ENCODE results near the gene MARVELD2.
"Not testable (repeated sequence)": the region's sequence is repeated elsewhere in the genome, so short reads cannot be mapped to it uniquely, and the experiment has no call there.

DNA sequence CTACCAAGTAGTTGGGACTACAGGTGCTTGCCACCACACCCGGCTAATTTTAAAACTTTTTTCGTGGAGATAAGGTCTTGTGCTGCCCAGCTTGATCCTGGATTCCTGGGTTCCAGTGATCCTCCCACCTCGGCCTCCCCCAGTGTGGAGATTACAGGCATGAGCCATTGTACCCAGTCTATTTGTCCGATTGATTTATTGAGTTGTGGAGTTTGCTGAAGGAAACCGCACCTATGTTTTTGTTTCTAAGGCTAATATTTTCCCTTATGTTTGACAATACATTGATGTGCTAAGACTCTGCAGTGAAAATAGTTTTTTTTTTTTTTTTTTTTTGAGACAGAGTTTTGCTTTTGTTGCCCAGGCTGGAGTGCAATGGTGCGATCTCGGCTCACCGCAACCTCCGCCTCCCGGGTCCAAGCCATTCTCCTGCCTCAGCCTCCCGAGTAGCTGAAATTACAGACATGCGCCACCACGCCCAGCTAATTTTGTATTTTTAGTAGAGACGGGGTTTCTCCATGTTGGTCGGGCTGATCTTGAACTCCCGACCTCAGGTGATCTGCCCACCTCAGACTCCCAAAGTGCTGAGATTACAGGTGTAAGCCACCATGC, 57.7 kb downstream of the MARVELD2 start:
- TF ChIP-seq, protein P1, sequence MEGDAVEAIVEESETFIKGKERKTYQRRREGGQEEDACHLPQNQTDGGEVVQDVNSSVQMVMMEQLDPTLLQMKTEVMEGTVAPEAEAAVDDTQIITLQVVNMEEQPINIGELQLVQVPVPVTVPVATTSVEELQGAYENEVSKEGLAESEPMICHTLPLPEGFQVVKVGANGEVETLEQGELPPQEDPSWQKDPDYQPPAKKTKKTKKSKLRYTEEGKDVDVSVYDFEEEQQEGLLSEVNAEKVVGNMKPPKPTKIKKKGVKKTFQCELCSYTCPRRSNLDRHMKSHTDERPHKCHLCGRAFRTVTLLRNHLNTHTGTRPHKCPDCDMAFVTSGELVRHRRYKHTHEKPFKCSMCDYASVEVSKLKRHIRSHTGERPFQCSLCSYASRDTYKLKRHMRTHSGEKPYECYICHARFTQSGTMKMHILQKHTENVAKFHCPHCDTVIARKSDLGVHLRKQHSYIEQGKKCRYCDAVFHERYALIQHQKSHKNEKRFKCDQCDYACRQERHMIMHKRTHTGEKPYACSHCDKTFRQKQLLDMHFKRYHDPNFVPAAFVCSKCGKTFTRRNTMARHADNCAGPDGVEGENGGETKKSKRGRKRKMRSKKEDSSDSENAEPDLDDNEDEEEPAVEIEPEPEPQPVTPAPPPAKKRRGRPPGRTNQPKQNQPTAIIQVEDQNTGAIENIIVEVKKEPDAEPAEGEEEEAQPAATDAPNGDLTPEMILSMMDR (IDR thresholded peaks at IDR 0.05): not testable (repeated sequence)
- not testable (repeated sequence) for TF ChIP-seq EZH2 (IDR thresholded peaks at IDR 0.05; ENCODE audit: borderline replicate concordance, insufficient read depth, low read depth, low read length, poor library complexity, severe bottlenecking)

Data from B cell (primary cell).